ENCODE data around the gene YIPF5.

DNA sequence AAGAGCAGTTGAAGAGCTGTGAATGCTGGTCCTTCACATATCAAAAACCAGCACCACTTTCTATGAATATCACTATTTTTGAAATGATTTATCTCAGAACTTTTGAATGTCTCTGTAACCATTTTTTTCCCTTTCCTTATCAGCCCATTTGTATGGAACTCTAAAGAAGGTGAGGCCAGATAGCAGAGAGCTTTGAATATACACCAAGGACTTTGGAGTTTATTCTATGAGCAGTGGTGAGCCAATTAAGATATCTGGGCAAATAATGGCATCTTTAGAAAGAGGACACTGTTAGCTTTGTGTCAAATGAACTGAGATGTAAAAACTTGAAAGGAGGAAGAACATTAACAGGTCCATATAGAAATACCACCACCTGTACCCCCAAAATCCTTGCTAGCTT lies 22.2 kb upstream of the YIPF5 start:
- TF ChIP-seq, protein P1, sequence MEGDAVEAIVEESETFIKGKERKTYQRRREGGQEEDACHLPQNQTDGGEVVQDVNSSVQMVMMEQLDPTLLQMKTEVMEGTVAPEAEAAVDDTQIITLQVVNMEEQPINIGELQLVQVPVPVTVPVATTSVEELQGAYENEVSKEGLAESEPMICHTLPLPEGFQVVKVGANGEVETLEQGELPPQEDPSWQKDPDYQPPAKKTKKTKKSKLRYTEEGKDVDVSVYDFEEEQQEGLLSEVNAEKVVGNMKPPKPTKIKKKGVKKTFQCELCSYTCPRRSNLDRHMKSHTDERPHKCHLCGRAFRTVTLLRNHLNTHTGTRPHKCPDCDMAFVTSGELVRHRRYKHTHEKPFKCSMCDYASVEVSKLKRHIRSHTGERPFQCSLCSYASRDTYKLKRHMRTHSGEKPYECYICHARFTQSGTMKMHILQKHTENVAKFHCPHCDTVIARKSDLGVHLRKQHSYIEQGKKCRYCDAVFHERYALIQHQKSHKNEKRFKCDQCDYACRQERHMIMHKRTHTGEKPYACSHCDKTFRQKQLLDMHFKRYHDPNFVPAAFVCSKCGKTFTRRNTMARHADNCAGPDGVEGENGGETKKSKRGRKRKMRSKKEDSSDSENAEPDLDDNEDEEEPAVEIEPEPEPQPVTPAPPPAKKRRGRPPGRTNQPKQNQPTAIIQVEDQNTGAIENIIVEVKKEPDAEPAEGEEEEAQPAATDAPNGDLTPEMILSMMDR (IDR thresholded peaks at IDR 0.05): no peak
- TF ChIP-seq POLR2A (IDR thresholded peaks at IDR 0.05): no peak
